ENCODE results near the gene IFT81. TPM values are rescaled to one million over a fixed set of nuclear protein-coding genes. Genes with fewer than 3 reads are reported as not detected.

IFT81 gene
- total and polyA plus RNA-seq, 2 donors (not counting 3 experiments of a cell fraction or from before 2014, with no cell fraction given): 2.4 to 9.8 TPM

GRCh38 chr12:110075880-110076279 is 48.3 kb upstream of the IFT81 start:
- Histone ChIP-seq H2AFZ (ENCODE audit: low read depth, low read length) (no peak overlapping the region), H3K27me3 (ENCODE audit: control insufficient read depth in 2 of 2, insufficient read depth in 2 of 2, low read length in 2 of 2) (no peaks in the 10 kb centered on the region), H3K9ac (replicated peaks; ENCODE audit: extremely low read depth, insufficient read depth, low read length) (no peak overlapping the region), H3K9me3 (replicated peaks; ENCODE audit: control insufficient read depth, insufficient read depth, low read length) (no peaks in the 10 kb centered on the region), H3K4me3 (replicated peaks in 1 of 3; ENCODE audit: insufficient read depth in 1 of 3, low read depth in 1 of 3, low read length in 3 of 3) (no peak overlapping the region), H3K4me2 (ENCODE audit: insufficient read depth, low read length) (no peak overlapping the region), H3K36me3 (ENCODE audit: control insufficient read depth in 2 of 2, extremely low read depth in 1 of 2, insufficient read depth in 2 of 2, low read length in 2 of 2) (no peaks in the 10 kb centered on the region), H3K27ac (ENCODE audit: insufficient read depth, low read depth, low read length) (no peak overlapping the region), H3K79me2 (ENCODE audit: control insufficient read depth, insufficient read depth, low read length) (no peaks in the 10 kb centered on the region), H4K20me1 (replicated peaks; ENCODE audit: control insufficient read depth, extremely low read depth, insufficient read depth, low read length) (no peaks in the 10 kb centered on the region), H3K9me1 (replicated peaks; ENCODE audit: control insufficient read depth, extremely low read depth, insufficient read depth, low read length) (no peaks in the 10 kb centered on the region), H3K4me1 (ENCODE audit: control insufficient read depth, extremely low read depth, insufficient read depth, low read length) (peaks cover 4% of the 10 kb centered on the region)
- intact Hi-C loops (cut with micrococcal nuclease) (no loop called here), dilution Hi-C loops (cut with MboI; ENCODE audit: extremely low pct_ligation_motif_present, low sequenced_read_pairs) (no loop called here)
- TF ChIP-seq CTCF (IDR thresholded peaks at IDR 0.05; ENCODE audit: extremely low read depth in 1 of 2, insufficient read depth in 1 of 2, low read depth in 1 of 2, low read length in 2 of 2): no peak
- TF ChIP-seq, protein P1, sequence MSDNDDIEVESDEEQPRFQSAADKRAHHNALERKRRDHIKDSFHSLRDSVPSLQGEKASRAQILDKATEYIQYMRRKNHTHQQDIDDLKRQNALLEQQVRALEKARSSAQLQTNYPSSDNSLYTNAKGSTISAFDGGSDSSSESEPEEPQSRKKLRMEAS (IDR thresholded peaks at IDR 0.05; ENCODE audit: insufficient read depth, insufficient read length): no peak
- POLR2A ChIA-PET: no interaction called here
- FAIRE-seq (no peak), DNase-seq (ENCODE audit: low read depth, low spot score) (no peak)
- no TSS peak for BruUV-seq (replicated peaks)
- CTCF ChIA-PET: no interaction called here

DNA sequence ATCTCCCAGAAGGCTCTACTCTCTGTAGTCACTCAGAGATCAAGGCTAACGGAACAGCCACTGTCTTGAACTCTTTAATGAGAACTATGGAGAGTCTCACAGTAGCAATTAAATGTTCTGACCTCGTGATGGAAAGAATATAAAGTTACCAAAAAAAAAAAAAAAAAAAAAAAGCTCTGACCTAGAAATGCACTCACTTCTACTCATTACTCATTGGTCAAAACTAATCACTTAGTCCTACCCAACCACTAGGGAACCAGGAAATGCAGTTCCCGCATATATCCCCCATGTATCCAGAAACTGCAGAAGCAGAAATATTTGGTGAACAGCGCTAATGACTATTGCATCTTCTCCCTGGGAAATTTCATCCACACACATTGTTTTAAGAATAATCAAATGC is 46.4 kb upstream of the IFT81 start:
- Histone ChIP-seq H2AFZ (ENCODE audit: low read depth, low read length) (no peak overlapping the region), H3K36me3 (ENCODE audit: control insufficient read depth in 2 of 2, extremely low read depth in 1 of 2, insufficient read depth in 2 of 2, low read length in 2 of 2) (no peaks in the 10 kb centered on the region), H3K4me2 (ENCODE audit: insufficient read depth, low read length) (no peak overlapping the region), H4K20me1 (replicated peaks; ENCODE audit: control insufficient read depth, extremely low read depth, insufficient read depth, low read length) (no peaks in the 10 kb centered on the region), H3K9me1 (replicated peaks; ENCODE audit: control insufficient read depth, extremely low read depth, insufficient read depth, low read length) (no peaks in the 10 kb centered on the region), H3K27me3 (ENCODE audit: control insufficient read depth in 2 of 2, insufficient read depth in 2 of 2, low read length in 2 of 2) (peaks cover 0 to 2% of the 10 kb centered on the region in 2 experiments), H3K27ac (ENCODE audit: insufficient read depth, low read depth, low read length) (no peak overlapping the region), H3K9me3 (replicated peaks; ENCODE audit: control insufficient read depth, insufficient read depth, low read length) (no peaks in the 10 kb centered on the region), H3K79me2 (ENCODE audit: control insufficient read depth, insufficient read depth, low read length) (no peaks in the 10 kb centered on the region), H3K4me1 (ENCODE audit: control insufficient read depth, extremely low read depth, insufficient read depth, low read length) (peaks cover 4% of the 10 kb centered on the region), H3K9ac (replicated peaks; ENCODE audit: extremely low read depth, insufficient read depth, low read length) (no peak overlapping the region), H3K4me3 (replicated peaks in 1 of 3; ENCODE audit: insufficient read depth in 1 of 3, low read depth in 1 of 3, low read length in 3 of 3) (no peak overlapping the region)
- no peak for TF ChIP-seq CTCF (IDR thresholded peaks at IDR 0.05; ENCODE audit: extremely low read depth in 1 of 2, insufficient read depth in 1 of 2, low read depth in 1 of 2, low read length in 2 of 2)
- TF ChIP-seq POLR2AphosphoS5 (IDR thresholded peaks at IDR 0.05; ENCODE audit: insufficient read depth, low read depth, low read length): no peak
- TF ChIP-seq MYC (IDR thresholded peaks at IDR 0.05; ENCODE audit: low read depth, low read length): no peak
- TF ChIP-seq EZH2 (IDR thresholded peaks at IDR 0.05; ENCODE audit: borderline replicate concordance, low read depth, low read length, severe bottlenecking): no peak
- POLR2A ChIA-PET: interaction anchor here (0.6 kb wide), 1 partner anchor 203 kb away, joined by 3 read pairs; no protein-coding TSS in a partner anchor
- intact Hi-C loops (cut with micrococcal nuclease) (no loop called here), dilution Hi-C loops (cut with MboI; ENCODE audit: extremely low pct_ligation_motif_present, low sequenced_read_pairs) (no loop called here)
- BruUV-seq (replicated peaks): no TSS peak
- DNase-seq (ENCODE audit: low read depth, low spot score): no peak
- CTCF ChIA-PET: interaction anchor here (0.6 kb wide), 1 partner anchor 18 kb away, joined by 3 read pairs; no protein-coding TSS in a partner anchor
- FAIRE-seq: no peak

All from endothelial cell of umbilical vein (primary cell).